DMS53 treated with DMSO at 0.1 percent for 48 hours (cell line): ENCODE data around the gene KRTAP12-1.
"Not testable (repeated sequence)": the region's sequence is repeated elsewhere in the genome, so short reads cannot be mapped to it uniquely, and the experiment has no call there.

ENCODE experiments used
- DNase-seq: peaks from one replicate; lab custom pipeline; 2025; ENCODE audit not compliant: unreplicated experiment; lab: John Stamatoyannopoulos, UW

KRTAP12-1 gene

DNA sequence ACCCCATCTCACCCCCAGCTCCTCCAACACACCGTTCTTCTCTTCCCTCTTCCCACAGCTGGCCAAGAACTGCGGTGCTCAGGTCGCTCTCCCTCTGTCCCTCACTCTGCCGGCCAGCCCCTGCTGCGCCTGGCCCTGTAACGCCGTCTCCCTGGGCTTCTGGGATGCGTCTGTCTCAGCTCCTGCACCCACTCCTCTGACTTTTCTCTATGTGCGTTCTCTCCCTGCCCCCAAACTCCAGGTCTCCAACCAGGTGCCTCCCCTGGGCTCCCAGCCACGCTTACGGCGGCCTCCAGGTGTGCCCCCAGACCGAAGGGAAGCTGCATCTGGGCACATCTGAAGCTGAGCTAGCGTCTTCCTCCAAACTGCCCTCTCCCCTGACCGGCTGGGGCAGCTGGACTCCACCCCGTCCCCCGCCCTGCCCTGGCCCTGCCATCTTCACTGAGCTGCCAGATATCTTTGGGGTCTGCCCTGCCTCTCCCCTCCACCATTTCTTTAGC lies 17.6 kb upstream of the KRTAP12-1 start:
- no peak for DNase-seq

- no peak for DNase-seq
Observed at GRCh38 chr21:44697811-44698734, 16.1 kb upstream of the KRTAP12-1 start.

DNA sequence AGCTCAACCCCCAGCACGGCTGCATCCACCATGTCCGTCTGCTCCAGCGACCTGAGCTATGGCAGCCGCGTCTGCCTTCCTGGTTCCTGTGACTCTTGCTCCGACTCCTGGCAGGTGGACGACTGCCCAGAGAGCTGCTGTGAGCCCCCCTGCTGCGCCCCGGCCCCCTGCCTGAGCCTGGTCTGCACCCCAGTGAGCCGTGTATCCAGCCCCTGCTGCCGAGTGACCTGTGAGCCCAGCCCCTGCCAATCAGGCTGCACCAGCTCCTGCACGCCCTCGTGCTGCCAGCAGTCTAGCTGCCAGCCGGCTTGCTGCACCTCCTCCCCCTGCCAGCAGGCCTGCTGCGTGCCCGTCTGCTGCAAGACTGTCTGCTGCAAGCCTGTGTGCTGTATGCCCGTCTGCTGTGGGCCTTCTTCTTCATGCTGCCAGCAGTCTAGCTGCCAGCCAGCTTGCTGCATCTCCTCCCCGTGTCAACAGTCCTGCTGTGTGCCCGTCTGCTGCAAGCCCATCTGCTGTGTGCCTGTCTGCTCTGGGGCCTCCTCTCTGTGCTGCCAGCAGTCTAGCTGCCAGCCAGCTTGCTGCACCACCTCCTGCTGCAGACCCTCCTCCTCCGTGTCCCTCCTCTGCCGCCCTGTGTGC lies 15.3 kb upstream of the KRTAP12-1 start, which contains the start of gene KRTAP10-12:
Gene KRTAP10-12, plus strand, starts transcription at position 1 of the 639 bp plus-strand sequence. Its CDS starts 30 bp downstream, at position 31.
- not testable (repeated sequence) for DNase-seq

GRCh38 chr21:44696572-44696971 lies 14.6 kb upstream of the KRTAP12-1 start:
- DNase-seq, result no peak

DNA sequence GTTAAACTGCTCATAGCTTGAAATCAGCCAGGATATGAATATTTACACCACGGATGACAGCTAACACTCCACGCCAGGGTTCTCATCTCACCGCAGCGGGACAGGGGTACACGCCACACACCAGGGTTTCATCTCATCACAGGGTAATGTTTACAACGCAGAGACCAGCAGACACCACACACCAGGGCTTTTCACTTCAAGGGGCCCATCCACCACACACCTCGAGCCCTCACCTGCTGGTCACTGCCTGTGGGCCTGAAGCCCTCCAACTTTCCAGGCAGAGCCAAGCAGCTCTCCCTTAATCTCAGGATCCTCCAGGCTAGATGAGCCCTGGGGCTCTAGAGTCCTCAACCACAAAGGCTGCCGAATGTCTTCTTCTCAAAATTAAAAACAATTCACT lies 13.7 kb upstream of the KRTAP12-1 start:
- DNase-seq, result no peak

GRCh38 chr21:44695184-44695583 lies 13.2 kb upstream of the KRTAP12-1 start:
- no peak for DNase-seq

- no peak for DNase-seq
Observed at GRCh38 chr21:44694776-44695175, 12.8 kb upstream of the KRTAP12-1 start.

DNA sequence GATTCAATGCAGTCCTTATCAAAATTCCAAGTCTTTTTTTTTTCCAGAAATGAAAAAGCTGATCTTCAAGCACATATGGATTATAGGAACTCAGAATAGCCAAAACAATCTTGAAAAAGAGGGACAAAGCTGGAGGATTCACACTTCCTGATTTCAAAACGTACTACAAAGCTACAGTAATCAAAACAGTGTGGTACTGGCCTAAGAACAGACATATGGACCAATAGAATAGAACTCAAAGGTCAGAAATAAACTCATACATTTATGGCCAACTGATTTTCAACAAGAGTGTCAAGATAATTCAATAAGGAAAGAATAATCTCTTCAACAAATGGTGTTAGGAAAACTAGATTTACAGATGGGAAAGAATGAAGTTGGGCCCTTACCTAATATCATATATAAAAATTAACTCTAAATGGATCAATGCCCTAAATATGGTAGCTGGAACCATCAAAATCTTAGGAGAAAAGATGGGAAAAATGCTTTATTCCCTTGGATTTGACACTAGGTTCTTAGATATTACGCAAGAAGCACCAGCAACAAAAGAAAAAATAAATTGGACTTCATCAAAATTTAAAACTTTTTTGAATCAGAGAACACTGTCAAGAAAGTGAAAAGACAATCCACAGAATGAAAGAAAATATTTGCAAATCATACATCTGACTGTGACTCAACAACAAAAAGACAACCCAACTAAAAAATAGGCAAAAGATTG lies 11.0 kb upstream of the KRTAP12-1 start:
- DNase-seq, result no peak

DNA sequence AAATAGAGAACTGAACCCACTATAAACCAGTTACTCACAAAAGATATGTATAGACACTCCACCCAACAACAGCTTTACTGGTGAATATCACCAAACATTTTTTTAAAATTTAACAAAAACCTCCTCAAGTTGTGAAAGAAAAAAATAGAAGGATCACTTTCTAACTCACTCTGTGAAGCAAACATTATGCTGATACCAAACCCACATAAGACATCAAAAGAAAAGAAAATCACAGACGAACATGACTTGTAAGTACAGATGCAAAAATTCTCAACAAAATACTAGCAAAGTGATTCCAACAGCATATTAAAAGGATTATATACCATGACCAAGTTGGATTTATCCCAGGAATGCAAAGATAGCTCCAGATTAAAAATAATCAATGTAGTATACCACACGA lies 9.7 kb upstream of the KRTAP12-1 start:
- DNase-seq, result no peak

DNA sequence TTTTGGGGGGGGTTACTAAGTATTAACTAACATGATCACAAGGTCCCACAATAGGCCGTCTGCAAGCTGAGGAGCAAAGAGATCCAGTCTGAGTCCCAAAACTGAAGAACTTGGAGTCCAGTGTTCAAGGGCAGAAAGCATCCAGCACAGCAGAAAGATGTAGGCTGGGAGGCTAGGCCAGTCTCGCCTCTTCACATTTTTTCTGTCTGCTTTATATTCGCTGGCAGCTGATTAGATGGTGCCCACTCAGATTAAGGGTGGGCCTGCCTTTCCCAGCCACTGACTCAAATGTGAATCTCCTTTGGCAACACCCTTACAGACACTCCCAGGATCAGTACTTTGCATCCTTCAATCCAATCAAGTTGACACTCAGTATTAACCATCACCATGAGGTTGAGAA lies 7.8 kb upstream of the KRTAP12-1 start:
- DNase-seq, result not testable (repeated sequence)

- DNase-seq, result no peak
Observed at GRCh38 chr21:44687671-44688070, 5.7 kb upstream of the KRTAP12-1 start.

DNA sequence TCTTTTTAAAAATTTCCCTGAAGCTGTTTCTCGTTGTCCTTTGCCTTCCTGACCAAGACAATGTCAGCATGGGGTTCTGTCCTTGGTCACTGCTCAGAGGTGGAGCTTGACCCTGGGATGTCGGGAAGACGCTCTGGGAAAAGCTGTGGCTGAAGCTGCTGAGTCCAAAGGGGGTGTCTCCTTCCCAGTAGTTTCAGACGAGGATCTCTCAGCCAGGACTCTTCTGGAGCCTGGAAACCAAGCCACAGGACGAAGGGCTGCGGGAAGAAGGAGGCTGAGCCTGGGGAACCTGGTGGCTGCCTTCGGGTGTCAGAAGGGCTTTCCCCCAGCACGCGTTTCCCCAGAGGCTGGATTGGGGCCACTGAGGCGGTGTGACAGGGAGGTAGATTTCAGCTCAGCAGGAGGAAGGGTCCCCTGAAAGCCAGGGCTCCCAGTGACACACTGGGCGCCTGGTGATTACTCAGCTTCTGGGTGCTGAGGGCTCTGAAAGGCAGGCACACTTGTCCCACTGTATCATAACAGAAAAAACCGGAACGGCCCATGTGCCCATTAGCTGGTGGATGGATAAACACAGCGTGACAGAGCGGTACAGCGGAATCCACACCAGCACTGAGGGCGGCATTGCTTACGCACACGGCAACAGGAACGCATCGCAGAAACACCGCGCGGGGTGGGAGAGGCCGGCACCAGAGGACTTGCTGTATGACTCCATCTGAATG lies 5.0 kb upstream of the KRTAP12-1 start:
- DNase-seq, result no peak

- no peak for DNase-seq
Observed at GRCh38 chr21:44686000-44686781, 4.2 kb upstream of the KRTAP12-1 start.

GRCh38 chr21:44685050-44685449 lies 3.1 kb upstream of the KRTAP12-1 start:
- DNase-seq, result not testable (repeated sequence)

DNA sequence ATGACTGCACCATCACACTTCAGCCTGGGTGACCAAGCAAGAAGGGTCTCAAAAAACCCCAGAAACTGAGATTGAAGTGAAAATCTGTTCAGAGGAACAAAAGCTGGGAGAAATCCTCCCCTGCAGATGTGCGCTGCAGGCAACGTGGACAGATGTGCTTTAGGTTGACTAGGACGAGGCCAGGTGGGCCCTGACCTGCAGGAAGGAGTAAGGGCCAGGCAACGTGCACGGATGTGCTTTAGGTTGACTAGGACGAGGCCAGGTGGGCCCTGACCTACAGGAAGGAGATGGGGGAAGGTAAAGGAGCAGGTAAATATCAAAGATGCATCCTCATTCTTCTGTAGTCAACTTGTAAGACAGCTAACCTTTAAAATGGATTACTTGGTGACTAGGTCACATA lies 2.5 kb upstream of the KRTAP12-1 start:
- DNase-seq, result no peak

- DNase-seq, result no peak
Observed at GRCh38 chr21:44684077-44684476, 2.1 kb upstream of the KRTAP12-1 start.

DNA sequence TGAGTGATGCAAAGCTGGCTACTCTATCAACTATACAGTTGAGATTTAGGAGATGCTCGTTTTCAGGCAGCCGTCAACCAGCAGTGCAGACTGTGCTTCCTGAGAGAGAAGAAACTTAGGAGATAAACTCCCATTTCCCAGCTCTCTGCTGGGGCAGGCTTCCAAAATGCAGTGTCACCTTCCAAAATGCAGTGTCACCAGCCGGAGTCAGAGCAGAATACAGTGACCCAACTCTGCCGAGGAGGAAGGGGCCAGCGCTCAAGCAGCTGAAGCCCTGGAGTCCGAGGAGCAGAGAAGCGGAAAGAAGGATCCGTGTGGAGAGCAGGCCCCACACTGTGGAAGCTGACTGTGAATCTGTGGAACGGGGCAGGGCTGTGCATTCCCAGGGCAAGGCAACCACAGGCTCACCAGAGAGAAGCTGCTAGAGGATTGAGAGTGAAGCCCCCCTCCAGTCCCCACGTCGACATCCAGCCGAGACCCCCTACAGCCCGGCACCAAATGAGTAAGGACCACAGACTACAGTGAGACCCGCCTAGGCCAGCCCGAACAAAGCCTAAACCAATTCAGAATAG lies 703 bp upstream of the KRTAP12-1 start:
- no peak for DNase-seq

- DNase-seq, result no peak
Observed at GRCh38 chr21:44681152-44681551, 811 bp downstream of the KRTAP12-1 start.

DNA sequence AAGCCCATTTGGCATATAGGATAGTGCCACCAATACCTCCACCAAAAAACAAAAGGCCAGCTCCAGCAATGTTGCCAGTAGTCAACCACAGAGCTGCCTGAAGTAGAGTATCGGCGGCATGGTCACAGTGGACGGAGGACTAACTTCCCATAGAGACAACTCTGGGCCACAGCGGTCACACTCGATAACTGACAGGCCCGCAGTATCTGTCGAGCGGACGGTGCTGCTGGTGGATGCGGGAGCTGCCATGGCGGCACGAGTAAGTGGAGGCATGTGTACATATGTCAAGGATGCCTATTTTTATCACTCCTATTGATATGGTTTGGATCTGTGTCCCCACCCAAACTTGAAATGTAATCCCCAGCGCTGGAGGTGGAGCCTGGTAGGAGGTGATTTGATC lies 4.1 kb downstream of the KRTAP12-1 start:
- DNase-seq, result no peak

DNA sequence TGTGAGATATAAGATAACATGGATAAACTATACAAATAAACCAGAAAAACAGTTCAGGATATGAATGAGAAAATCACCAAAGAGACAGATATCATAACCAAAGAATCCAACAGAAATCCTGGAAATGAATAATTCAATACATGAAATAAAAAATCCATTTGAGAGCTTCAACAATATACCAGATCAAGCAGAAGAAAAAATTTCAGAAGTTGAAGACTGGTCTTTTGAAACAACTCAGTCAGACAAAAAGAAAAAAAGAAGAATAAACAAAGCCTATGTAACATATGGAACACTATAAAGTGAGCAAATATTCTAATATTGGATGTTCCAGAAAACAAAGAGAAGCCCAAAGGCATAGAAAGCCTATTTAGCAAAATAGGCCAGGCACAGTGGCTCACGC lies 10.1 kb downstream of the KRTAP12-1 start:
- no peak for DNase-seq
